ACC112 (cell line): Measurements from ENCODE around the gene TRPM6.
"Not testable (repeated sequence)": the region's sequence is repeated elsewhere in the genome, so short reads cannot be mapped to it uniquely, and the experiment has no call there.

Experiments used
- H2AFZ ChIP-seq: fragments of 200-600 bp; sonication (generic); one replicate; pipeline ENCODE4 v1.6.0; 2017; ENCODE audit warnings: antibody characterized with exemption, low read length; ENCODE audit not compliant: unreplicated experiment
- H3K27ac ChIP-seq: fragments of 200-600 bp; sonication (generic); 2 replicates; pipeline ENCODE4 v1.5.1; 2014; ENCODE audit warnings: low read depth, mild to moderate bottlenecking, antibody characterized with exemption, low read length, moderate library complexity
- H3K27me3 ChIP-seq: fragments of 200-600 bp; sonication (generic); 2 replicates; pipeline ENCODE4 v1.6.1; 2014; ENCODE audit warnings: mild to moderate bottlenecking, antibody characterized with exemption, low read length, moderate library complexity, mixed read lengths; ENCODE audit not compliant: insufficient read depth
- H3K36me3 ChIP-seq: fragments of 200-600 bp; sonication (generic); 2 replicates; pipeline ENCODE4 v1.6.1; 2016; ENCODE audit warnings: mild to moderate bottlenecking, antibody characterized with exemption, low read length, moderate library complexity, mixed read lengths; ENCODE audit not compliant: insufficient read depth
- H3K4me1 ChIP-seq: fragments of 200-600 bp; sonication (generic); one replicate; pipeline ENCODE4 v1.6.1; 2016; ENCODE audit warnings: low read length, mixed read lengths; ENCODE audit not compliant: insufficient read depth, unreplicated experiment, control insufficient read depth
- H3K4me3 ChIP-seq: fragments of 200-600 bp; sonication (generic); 2 replicates; pipeline ENCODE4 v1.5.1; 2014; ENCODE audit warnings: mild to moderate bottlenecking, low read depth, low read length
- H3K79me2 ChIP-seq: fragments of 200-600 bp; sonication (generic); one replicate; pipeline ENCODE4 v1.6.0; 2016; ENCODE audit warnings: low read length; ENCODE audit not compliant: control insufficient read depth, unreplicated experiment, insufficient read depth

TRPM6 gene, protein sequence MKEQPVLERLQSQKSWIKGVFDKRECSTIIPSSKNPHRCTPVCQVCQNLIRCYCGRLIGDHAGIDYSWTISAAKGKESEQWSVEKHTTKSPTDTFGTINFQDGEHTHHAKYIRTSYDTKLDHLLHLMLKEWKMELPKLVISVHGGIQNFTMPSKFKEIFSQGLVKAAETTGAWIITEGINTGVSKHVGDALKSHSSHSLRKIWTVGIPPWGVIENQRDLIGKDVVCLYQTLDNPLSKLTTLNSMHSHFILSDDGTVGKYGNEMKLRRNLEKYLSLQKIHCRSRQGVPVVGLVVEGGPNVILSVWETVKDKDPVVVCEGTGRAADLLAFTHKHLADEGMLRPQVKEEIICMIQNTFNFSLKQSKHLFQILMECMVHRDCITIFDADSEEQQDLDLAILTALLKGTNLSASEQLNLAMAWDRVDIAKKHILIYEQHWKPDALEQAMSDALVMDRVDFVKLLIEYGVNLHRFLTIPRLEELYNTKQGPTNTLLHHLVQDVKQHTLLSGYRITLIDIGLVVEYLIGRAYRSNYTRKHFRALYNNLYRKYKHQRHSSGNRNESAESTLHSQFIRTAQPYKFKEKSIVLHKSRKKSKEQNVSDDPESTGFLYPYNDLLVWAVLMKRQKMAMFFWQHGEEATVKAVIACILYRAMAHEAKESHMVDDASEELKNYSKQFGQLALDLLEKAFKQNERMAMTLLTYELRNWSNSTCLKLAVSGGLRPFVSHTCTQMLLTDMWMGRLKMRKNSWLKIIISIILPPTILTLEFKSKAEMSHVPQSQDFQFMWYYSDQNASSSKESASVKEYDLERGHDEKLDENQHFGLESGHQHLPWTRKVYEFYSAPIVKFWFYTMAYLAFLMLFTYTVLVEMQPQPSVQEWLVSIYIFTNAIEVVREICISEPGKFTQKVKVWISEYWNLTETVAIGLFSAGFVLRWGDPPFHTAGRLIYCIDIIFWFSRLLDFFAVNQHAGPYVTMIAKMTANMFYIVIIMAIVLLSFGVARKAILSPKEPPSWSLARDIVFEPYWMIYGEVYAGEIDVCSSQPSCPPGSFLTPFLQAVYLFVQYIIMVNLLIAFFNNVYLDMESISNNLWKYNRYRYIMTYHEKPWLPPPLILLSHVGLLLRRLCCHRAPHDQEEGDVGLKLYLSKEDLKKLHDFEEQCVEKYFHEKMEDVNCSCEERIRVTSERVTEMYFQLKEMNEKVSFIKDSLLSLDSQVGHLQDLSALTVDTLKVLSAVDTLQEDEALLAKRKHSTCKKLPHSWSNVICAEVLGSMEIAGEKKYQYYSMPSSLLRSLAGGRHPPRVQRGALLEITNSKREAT (N-terminal part only)

GRCh38 chr9:74887041-74887980, at the start of gene TRPM6:
TRPM6 (minus strand) TSS chr9:74887921; CDS start chr9:74887856, 65 bp downstream.
- Histone ChIP-seq H3K36me3 (no peaks in the 10 kb centered on the region), H2AFZ (peak within 1 kb of the TSS; percentile 60), H3K27ac (no peak within 1 kb of the TSS), H3K79me2 (no peaks in the 10 kb centered on the region), H3K27me3 (peaks cover 13% of the 10 kb centered on the region; the same call in 1 of the 2 replicates), H3K4me1 (no peaks in the 10 kb centered on the region), H3K4me3 (peak within 1 kb of the TSS; percentile 75)

DNA sequence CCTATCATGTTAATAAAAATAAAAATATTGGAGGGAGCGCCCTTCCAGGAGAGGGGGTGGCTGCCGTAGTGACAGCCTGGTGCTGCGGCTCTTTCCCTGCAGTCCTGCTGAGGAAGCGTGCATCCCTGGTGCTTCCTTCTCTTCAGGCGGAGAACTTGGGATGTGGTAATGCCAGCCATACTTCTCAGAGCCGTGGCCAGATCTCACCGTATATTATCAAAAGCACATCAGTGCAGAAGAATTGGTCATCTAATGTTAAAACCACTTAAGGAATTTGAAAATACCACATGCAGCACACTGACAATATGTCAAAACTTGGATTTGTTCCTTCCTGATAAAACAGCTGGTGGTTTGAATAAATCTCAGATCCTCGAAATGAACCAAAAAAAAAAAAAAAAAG, 47.3 kb upstream of the TRPM6 start:
- H3K36me3 ChIP-seq = no peaks in the 10 kb centered on the region

GRCh38 chr9:74921737-74922136, 34.0 kb upstream of the TRPM6 start:
- Histone ChIP-seq H3K79me2 (no peaks in the 10 kb centered on the region), H3K27me3 (no peaks in the 10 kb centered on the region), H3K4me3 (no peak overlapping the region), H3K27ac (no peak overlapping the region), H3K36me3 (no peaks in the 10 kb centered on the region), H2AFZ (no peak overlapping the region), H3K4me1 (no peaks in the 10 kb centered on the region)

More for the DNA sequence above, 47.3 kb upstream of the TRPM6 start:
- Histone ChIP-seq H3K27me3 (0 out of 2 replicates have a peak, but pooled peaks cover 7% of the 10 kb centered on the region), H3K4me3 (no peak overlapping the region), H3K27ac (no peak overlapping the region), H2AFZ (no peak overlapping the region), H3K79me2 (no peaks in the 10 kb centered on the region), H3K4me1 (no peaks in the 10 kb centered on the region)

- Histone ChIP-seq H3K4me1 (no peaks in the 10 kb centered on the region), H2AFZ (no peak overlapping the region), H3K4me3 (no peak overlapping the region), H3K27ac (no peak overlapping the region), H3K36me3 (no peaks in the 10 kb centered on the region), H3K27me3 (no peaks in the 10 kb centered on the region), H3K79me2 (no peaks in the 10 kb centered on the region)
These were observed 33.4 kb upstream of the TRPM6 start for GRCh38 chr9:74920944-74921626.

- Histone ChIP-seq H3K4me1 (no peaks in the 10 kb centered on the region), H3K27me3 (peaks cover 4% of the 10 kb centered on the region), H3K36me3 (no peaks in the 10 kb centered on the region), H3K27ac (no peak overlapping the region), H3K4me3 (no peak overlapping the region), H2AFZ (no peak overlapping the region), H3K79me2 (no peaks in the 10 kb centered on the region)
These were observed 22.3 kb upstream of the TRPM6 start for GRCh38 chr9:74910036-74910435.

DNA sequence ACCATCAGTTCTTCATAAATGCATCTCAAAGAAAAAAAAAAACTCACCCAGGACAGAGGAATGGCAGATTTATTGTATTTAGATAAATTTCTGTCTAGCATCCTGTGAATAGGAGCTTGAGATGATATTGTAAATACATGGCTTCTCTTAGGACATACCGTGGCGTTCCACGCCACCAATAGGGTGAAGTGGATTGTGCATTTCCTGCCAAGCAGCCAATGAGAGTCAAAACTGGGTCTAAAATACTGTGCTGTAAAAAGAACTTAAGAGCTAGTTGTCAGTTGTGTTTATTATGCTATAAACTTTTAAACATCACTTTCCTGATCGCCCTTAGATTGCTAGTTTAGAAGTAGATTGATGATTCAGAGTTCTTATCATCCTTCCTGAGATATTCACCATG, 20.9 kb upstream of the TRPM6 start:
- no peak overlapping the region for H3K27ac ChIP-seq
- H3K4me1 ChIP-seq = no peaks in the 10 kb centered on the region
- no peaks in the 10 kb centered on the region for H3K36me3 ChIP-seq
- no peak overlapping the region for H3K4me3 ChIP-seq
- H3K79me2 ChIP-seq = no peaks in the 10 kb centered on the region
- peaks cover 4% of the 10 kb centered on the region for H3K27me3 ChIP-seq
- no peak overlapping the region for H2AFZ ChIP-seq

DNA sequence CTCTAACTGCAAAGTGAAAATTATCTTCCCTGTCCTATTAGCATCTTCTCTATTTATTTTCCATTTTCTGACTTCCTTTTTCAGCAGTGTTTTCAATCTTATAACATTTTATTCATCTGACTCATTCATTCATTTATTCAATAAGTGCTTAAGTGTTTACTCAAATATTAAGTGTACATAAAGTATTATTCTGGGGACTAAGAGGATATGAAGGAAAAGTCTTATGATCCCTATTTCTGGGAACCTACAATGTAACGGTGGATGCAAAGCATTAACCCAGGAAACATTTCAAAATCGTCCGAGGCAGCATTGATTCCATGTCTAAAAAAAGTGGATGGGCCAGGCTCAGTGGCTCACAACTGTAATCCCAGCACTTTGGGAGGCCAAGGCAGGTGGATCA, 19.4 kb upstream of the TRPM6 start:
- H3K27ac ChIP-seq = no peak overlapping the region
- no peak overlapping the region for H2AFZ ChIP-seq
- no peaks in the 10 kb centered on the region for H3K4me1 ChIP-seq
- peaks cover 4% of the 10 kb centered on the region for H3K27me3 ChIP-seq
- no peaks in the 10 kb centered on the region for H3K79me2 ChIP-seq
- no peaks in the 10 kb centered on the region for H3K36me3 ChIP-seq
- H3K4me3 ChIP-seq = no peak overlapping the region

DNA sequence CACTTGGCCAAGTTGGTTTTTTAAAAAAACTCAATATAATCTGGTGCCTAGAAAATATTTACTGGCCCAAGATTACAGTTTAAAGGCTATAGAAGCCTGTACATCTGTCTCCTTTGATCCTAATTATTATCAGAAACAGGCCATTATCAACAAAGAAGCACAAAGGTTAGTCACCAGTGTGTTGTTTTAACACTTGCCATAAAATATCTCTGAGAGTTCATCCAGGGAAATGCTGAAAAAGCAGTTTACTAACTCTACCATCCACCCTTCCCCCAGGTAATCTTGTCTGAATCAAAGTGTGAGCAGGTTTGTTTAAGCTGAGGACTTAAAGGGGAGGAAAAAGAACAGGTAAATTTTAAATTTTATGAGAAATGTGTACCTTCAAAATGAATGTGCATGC, 13.3 kb upstream of the TRPM6 start:
- peaks cover under 1% of the 10 kb centered on the region for H3K27me3 ChIP-seq
- H3K36me3 ChIP-seq = no peaks in the 10 kb centered on the region
- no peak overlapping the region for H3K27ac ChIP-seq
- no peak overlapping the region for H2AFZ ChIP-seq
- no peaks in the 10 kb centered on the region for H3K79me2 ChIP-seq
- no peak overlapping the region for H3K4me3 ChIP-seq
- no peaks in the 10 kb centered on the region for H3K4me1 ChIP-seq

DNA sequence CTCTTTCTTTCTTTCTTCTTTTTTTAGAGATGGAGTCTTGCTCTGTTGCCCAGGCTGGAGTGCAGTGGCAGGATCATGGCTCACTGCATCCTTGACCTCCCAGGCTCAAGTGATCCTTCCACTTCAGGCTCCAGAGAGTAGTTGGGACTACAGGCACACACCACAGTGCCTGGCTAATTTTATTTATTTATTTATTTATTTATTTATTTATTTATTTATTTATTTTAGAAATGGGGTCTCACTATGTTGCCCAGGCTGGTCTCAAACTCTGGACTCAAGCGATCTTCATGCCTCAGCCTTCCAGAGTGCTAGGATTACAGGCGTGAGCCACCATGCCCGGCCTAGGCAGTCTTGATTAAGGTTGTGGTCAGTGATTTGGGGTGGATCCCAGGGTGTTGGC, 728 bp upstream of the TRPM6 start:
- not testable (repeated sequence) for H2AFZ ChIP-seq, H3K27ac ChIP-seq, H3K36me3 ChIP-seq, H3K4me3 ChIP-seq, H3K79me2 ChIP-seq, H3K4me1 ChIP-seq
- H3K27me3 ChIP-seq = peaks cover 17% of the 10 kb centered on the region
